Thymus (tissue), 11 donors: Measurements from ENCODE around the gene CHI3L1. TPM values are rescaled to one million over a fixed set of nuclear protein-coding genes. Genes with fewer than 3 reads are reported as not detected.

Experiments
- DNase-seq, 9 donors: peaks; one replicate each; pipeline ENCODE4 v3.0.0-alpha.2; 2013; ENCODE audit warnings: low spot score in 9 of 9, low read depth in 6 of 9, missing footprints in 1 of 9
- H3K27ac ChIP-seq, 2 donors: one replicate each; pipeline ENCODE4 v1.5.1; 2013; ENCODE audit warnings: control low read depth in 1 of 2, low read depth in 1 of 2, low read length in 1 of 2, mild to moderate bottlenecking in 1 of 2, moderate library complexity in 1 of 2
- H3K27me3 ChIP-seq, 2 donors: one replicate each; pipeline ENCODE4 v1.5.1; 2013; ENCODE audit warnings: low read length in 1 of 2; ENCODE audit not compliant: control insufficient read depth in 2 of 2, insufficient read depth in 1 of 2
- H3K36me3 ChIP-seq, 2 donors: one replicate each; pipeline ENCODE4 v1.5.1; 2013; ENCODE audit warnings: low read length in 1 of 2, mild to moderate bottlenecking in 1 of 2, moderate library complexity in 1 of 2; ENCODE audit not compliant: control insufficient read depth in 2 of 2, insufficient read depth in 2 of 2
- H3K4me1 ChIP-seq, 2 donors: one replicate each; pipeline ENCODE4 v1.5.1; 2013; ENCODE audit warnings: low read length in 2 of 2; ENCODE audit not compliant: control insufficient read depth in 2 of 2, insufficient read depth in 2 of 2
- H3K4me3 ChIP-seq, 2 donors: one replicate each; pipeline ENCODE4 v1.5.1; 2013; ENCODE audit warnings: low read length in 2 of 2, control low read depth in 1 of 2, mild to moderate bottlenecking in 1 of 2
- H3K9me3 ChIP-seq, 2 donors: one replicate each; pipeline ENCODE4 v1.5.1; 2013; ENCODE audit warnings: low read length in 1 of 2, mild to moderate bottlenecking in 1 of 2; ENCODE audit not compliant: control insufficient read depth in 2 of 2, insufficient read depth in 1 of 2
- WGBS: extraction: QIAGEN DNeasy Blood & Tissue Kit; methylation state at CpG from one replicate; pipeline ENCODE4 v1.1.7; 2013; 5-methylcytosine and 5-hydroxymethylcytosine counted together
- polyA plus RNA-seq: library from polyadenylated mRNA; stranded (reverse); fragments of 200-250 nt; gene quantifications from one replicate; pipeline ENCODE4 v1.2.3, GENCODE V29; 2013
- total RNA-seq: library from RNA; stranded (reverse); fragments of 120-200 nt; gene quantifications from one replicate; pipeline ENCODE4 v1.2.4, GENCODE V29; 2013
- donor health status: healthy.

The CHI3L1 gene
- total and polyA plus RNA-seq, 2 donors = 7.4 to 26.8 TPM

DNA sequence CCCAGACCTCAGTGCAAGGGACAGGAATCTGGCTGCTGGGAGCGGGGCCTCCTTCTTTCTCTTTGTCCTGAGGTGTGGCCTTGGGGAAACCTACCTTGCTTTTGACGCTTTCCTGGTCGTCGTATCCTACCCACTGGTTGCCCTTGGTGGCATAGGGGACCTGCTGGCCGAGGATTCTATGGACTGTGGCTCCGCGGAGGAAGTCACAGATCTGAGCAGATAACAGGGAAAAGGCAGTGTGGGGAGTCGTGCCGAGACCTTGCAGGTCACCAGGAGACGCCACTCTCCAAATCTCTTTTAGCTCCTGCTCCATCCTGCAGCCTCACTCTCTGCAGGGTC lies 6.9 kb downstream of the CHI3L1 start:
- 96% methylated on average over 10 of the region's 10 CpGs for WGBS
- DNase-seq = no peak
- Histone ChIP-seq H3K27ac (no peak overlapping the region), H3K9me3 (no peaks in the 10 kb centered on the region), H3K4me1 (no peaks in the 10 kb centered on the region), H3K4me3 (no peak overlapping the region), H3K27me3 (peaks cover 0 to 3% of the 10 kb centered on the region in 2 donors), H3K36me3 (no peaks in the 10 kb centered on the region)

GRCh38 chr1:203178821-203179666 lies 7.5 kb downstream of the CHI3L1 start:
- peaks cover 0 to 3% of the 10 kb centered on the region in 2 donors for H3K27me3 ChIP-seq
- no peaks in the 10 kb centered on the region for H3K4me1 ChIP-seq
- no peak overlapping the region for H3K27ac ChIP-seq
- no peak for DNase-seq
- 97% methylated on average over 14 of the region's 14 CpGs for WGBS
- H3K36me3 ChIP-seq = no peaks in the 10 kb centered on the region
- no peaks in the 10 kb centered on the region for H3K9me3 ChIP-seq
- no peak overlapping the region for H3K4me3 ChIP-seq

DNA sequence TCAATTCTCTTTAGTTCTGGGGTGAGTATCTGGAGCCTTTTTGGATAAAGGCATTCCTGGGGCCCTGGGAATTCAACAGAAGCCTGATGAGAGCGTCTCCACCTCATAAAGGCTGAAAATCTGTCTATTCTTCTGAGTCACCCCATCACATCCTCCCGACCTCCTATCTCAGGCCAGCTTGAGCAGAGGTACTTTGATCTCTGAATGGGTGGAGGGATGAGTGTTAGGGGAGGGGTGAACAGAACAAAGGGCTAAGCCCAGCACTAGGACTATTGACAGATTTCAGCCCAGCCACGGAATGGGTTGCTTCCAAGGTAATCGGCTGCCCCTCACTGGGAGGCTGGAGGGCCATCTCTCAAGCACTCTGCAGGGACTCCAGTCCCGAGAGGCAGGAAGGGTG lies 8.4 kb downstream of the CHI3L1 start:
- H3K9me3 ChIP-seq = no peaks in the 10 kb centered on the region
- peaks cover 0 to 3% of the 10 kb centered on the region in 2 donors for H3K27me3 ChIP-seq
- 88% methylated on average over 5 of the region's 5 CpGs for WGBS
- H3K4me1 ChIP-seq = no peaks in the 10 kb centered on the region
- no peak for DNase-seq
- no peaks in the 10 kb centered on the region for H3K36me3 ChIP-seq
- H3K27ac ChIP-seq = no peak overlapping the region
- no peak overlapping the region for H3K4me3 ChIP-seq

DNA sequence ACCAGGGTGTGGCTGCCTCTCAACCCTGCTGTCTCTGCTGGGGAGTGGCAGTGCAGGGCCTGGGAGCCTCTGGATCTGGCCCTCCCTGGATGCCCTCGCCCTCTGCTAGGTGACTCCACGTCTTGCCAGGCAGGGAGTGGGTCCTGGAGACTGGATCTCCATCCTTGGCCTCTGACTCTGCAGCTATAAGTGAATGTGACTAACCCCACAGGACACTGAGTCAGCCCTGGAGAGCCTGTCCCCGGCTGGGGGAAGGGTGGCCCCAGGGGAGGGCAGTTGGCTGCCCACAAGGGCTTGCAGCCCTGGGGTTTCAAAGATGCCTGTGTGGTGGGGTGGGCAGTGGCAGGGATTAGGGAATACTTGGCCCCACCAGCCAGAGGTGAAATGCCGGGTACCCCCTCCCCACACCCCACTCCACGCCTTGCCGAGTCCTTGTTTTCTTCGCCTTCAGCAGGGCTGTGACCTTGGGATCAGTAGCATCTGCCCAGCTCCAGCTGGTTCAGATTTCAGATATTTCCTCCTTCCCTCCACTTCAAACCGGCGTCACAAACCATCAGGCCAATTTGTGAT lies 8.9 kb downstream of the CHI3L1 start:
- Histone ChIP-seq H3K36me3 (no peaks in the 10 kb centered on the region), H3K4me3 (no peak overlapping the region), H3K9me3 (no peaks in the 10 kb centered on the region), H3K27ac (no peak overlapping the region), H3K4me1 (no peaks in the 10 kb centered on the region), H3K27me3 (peaks cover 0 to 3% of the 10 kb centered on the region in 2 donors)
- no peak for DNase-seq
- WGBS = 84% methylated on average over 9 of the region's 9 CpGs

- 96% methylated on average over 6 of the region's 6 CpGs for WGBS
Measured at GRCh38 chr1:203177036-203177405, 9.5 kb downstream of the CHI3L1 start.

DNA sequence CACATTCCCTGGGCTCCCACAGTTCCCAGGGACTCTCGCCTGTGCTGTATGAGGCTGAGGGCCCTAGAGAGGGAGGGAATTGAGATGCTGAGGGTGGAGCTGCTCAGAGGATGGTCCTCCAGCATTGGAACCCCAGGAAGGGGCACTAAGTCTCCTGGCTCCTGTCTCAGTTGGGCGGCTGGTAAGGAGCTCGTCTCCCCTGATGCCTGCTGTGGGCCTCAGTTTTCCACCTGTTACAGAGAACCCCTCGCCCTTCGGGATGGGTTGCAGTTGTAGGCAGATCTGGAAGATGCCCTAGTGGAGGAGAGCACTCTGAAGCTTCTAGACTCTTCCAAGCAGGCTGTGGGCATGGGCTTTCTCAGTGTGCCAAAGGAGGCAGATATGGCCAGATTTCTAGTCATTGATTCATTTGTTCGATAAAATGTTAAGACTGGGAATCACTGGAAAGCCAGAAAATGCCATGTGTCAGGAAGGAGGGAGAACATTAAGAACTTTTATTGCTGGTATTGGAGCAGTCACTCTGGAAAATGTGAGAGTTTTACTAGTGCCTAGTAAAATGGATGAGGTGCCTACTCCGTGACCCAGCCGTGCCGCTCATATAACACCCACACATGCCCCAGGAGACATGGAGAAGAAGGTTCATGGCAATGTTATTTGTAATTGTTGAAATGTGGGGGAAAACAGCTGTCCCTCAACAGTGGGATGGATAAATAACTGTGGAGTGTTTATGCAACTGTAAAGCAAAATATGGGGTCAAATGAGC lies 10.1 kb downstream of the CHI3L1 start:
- Histone ChIP-seq H3K27ac (no peak overlapping the region), H3K9me3 (no peaks in the 10 kb centered on the region), H3K4me1 (no peaks in the 10 kb centered on the region), H3K36me3 (no peaks in the 10 kb centered on the region), H3K4me3 (no peak overlapping the region), H3K27me3 (peaks cover 0 to 5% of the 10 kb centered on the region in 2 donors)
- WGBS = 98% methylated on average over 9 of the region's 9 CpGs
- DNase-seq = no peak

More at GRCh38 chr1:203177036-203177405, 9.5 kb downstream of the CHI3L1 start:
- Histone ChIP-seq H3K27me3 (peaks cover 0 to 3% of the 10 kb centered on the region in 2 donors), H3K4me1 (no peaks in the 10 kb centered on the region), H3K27ac (no peak overlapping the region), H3K36me3 (no peaks in the 10 kb centered on the region), H3K4me3 (no peak overlapping the region), H3K9me3 (no peaks in the 10 kb centered on the region)
- no peak for DNase-seq

DNA sequence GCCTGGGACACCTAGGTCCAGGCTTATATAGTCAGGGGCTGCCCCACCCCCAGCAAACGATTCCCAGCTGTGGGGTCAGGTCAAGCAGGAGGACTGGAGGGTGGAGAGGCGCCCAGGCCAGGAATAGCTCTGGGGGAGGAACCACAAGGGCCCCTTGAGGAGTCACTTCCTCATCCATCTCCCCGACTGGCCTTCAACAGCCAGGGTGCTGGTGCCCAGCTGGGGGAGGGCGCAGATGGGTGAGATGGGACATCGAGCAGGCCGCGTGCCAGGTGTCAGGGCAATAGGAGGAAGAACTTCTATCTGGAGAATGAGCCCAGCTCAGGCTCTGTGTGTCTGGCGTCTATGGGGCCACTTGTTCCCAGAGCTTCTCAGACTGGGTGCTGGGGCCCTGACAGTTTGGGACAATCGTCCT lies 10.7 kb downstream of the CHI3L1 start:
- no peaks in the 10 kb centered on the region for H3K9me3 ChIP-seq
- 58% methylated on average over 9 of the region's 9 CpGs for WGBS
- H3K27me3 ChIP-seq = peaks cover 0 to 5% of the 10 kb centered on the region in 2 donors
- H3K36me3 ChIP-seq = no peaks in the 10 kb centered on the region
- no peak for DNase-seq
- H3K4me3 ChIP-seq = no peak overlapping the region
- H3K27ac ChIP-seq = no peak overlapping the region
- no peaks in the 10 kb centered on the region for H3K4me1 ChIP-seq

GRCh38 chr1:203175237-203175826 lies 11.2 kb downstream of the CHI3L1 start, which contains the start of gene MYBPH:
Gene MYBPH (minus strand): TSS chr1:203175826. CDS start chr1:203175755, 71 bp downstream.
- no peaks in the 10 kb centered on the region for H3K36me3 ChIP-seq
- WGBS = 92% methylated on average over 5 of the region's 5 CpGs
- H3K4me3 ChIP-seq = no peak within 1 kb of the TSS
- DNase-seq = no peak
- H3K9me3 ChIP-seq = no peaks in the 10 kb centered on the region
- no peak within 1 kb of the TSS for H3K27ac ChIP-seq
- no peaks in the 10 kb centered on the region for H3K4me1 ChIP-seq
- peaks cover 0 to 5% of the 10 kb centered on the region in 2 donors for H3K27me3 ChIP-seq
